ENCODE measurements around the gene DNM1. TPM values are rescaled to one million over a fixed set of nuclear protein-coding genes. Genes with fewer than 3 reads are reported as not detected.
A peak's percentile ranks its signal among the peaks of the same experiment; 100 is the strongest.

Gene DNM1
- polyA plus RNA-seq, 4 donors = 0.45 to 72.1 (median 3.7) TPM

DNA sequence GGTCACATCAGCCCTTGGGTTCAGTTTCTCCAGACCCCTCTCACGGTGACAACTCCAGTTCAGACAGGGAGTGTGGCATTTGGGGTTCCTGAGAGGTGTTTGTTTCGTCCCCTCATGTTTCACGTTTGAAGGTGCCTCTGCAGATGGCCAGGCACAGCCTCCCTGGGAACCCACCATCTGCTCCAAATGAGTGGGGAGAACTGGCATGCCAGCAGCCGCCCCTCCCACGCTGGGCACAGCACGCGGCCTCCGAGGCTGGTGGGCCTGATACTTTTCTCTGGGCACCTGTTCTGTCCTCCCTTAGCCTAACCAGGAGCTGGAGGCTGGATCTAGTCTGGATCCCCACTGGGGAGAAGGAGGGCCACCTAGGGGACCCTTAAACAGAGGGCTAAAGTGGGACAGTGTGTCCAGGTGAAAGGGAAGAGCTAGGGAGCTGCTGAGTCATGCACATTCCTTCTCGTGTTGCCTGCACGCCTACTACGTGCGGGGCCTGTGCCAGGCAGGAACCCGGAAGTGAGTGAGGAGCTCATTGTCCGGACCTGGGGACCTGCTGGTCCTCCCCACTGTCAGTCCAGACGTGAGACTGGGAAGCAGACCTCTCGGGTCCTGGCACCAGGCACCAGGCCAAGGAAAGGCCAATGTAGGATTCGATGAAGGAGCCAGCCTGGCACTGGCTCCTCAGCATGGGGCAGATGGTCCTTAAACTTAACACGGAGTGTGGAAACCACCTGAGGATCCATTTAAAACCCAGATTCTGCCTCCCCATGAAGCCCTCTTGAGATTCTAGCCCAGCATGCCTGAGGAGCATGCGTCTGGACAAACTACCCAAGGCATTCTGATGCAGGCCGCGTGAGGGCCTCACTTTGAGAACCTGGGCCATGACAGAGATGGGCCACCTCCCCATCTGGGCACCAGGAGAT lies 11.7 kb downstream of the DNM1 start:
- Histone ChIP-seq H3K4me3 (ENCODE audit: low read depth in 1 of 3, low read length in 3 of 3) (no peak overlapping the region), H3K27ac (ENCODE audit: low read depth in 1 of 3, low read length in 2 of 3) (peak overlapping the region in 2 of 3 donors; percentile 34 to 48), H3K9me3 (ENCODE audit: control insufficient read depth in 2 of 2, insufficient read depth in 1 of 2, low read depth in 1 of 2, low read length in 1 of 2) (no peaks in the 10 kb centered on the region), H3K4me1 (ENCODE audit: control insufficient read depth in 3 of 3, insufficient read depth in 2 of 3, low read depth in 1 of 3, low read length in 2 of 3) (peaks cover 0 to 42% (median 5%) of the 10 kb centered on the region in 3 donors), H3K27me3 (ENCODE audit: control insufficient read depth in 3 of 3, insufficient read depth in 3 of 3, low read length in 3 of 3) (no peaks in the 10 kb centered on the region), H3K36me3 (ENCODE audit: control insufficient read depth in 3 of 3, insufficient read depth in 2 of 3, low read depth in 1 of 3, low read length in 3 of 3) (peaks cover 0 to 16% (median 0%) of the 10 kb centered on the region in 3 donors)
- DNase-seq (no peak), FAIRE-seq (no peak)
- 68 to 75% (median 71%) methylated on average over 21 of the region's 21 CpGs for WGBS, 3 donors

DNA sequence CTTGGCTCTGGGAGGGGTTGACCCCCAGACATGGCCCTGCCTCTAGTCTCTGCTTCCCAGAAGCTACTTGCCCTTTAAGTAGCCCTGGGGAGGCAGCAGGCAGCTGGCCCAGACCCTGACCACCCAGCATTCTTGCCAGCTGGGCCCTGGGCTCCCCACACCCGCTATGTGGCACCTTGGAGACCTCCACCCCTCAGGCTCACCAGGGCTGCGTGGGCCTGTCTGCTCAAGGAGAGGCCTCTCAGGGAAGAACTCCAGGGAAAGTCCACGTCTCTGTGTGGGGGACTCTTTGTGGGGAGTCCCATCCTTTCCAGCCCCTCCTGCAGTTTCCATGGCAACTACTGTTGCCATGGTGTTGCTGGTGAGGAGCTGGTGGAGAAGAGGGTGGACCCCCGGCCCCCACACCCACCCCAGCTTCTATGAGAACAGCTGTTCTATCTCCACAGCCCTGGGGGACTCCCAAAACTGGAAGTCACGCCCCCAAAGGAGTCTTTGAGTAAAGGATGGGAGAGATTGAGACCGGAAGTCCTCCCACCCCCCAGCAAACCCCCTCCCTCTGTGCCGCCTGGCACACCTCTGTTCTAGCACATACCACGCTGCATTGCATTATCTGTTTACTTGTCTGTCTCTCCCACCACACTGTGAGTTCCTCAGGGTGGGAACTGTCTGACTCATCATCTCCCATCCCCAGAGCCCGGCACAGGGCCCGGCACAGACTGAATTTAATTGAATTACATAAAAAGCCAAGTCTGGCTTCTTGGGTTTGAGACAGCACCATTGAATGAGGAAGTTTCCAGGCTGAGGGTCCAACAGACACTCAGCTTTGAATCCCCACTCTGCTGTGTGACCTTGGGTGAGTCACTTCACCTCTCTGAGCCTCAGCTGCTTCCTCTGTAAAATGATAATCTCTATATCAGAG lies 12.6 kb downstream of the DNM1 start:
- peaks cover 0 to 35% (median 5%) of the 10 kb centered on the region in 3 donors for H3K4me1 ChIP-seq (ENCODE audit: control insufficient read depth in 3 of 3, insufficient read depth in 2 of 3, low read depth in 1 of 3, low read length in 2 of 3)

DNA sequence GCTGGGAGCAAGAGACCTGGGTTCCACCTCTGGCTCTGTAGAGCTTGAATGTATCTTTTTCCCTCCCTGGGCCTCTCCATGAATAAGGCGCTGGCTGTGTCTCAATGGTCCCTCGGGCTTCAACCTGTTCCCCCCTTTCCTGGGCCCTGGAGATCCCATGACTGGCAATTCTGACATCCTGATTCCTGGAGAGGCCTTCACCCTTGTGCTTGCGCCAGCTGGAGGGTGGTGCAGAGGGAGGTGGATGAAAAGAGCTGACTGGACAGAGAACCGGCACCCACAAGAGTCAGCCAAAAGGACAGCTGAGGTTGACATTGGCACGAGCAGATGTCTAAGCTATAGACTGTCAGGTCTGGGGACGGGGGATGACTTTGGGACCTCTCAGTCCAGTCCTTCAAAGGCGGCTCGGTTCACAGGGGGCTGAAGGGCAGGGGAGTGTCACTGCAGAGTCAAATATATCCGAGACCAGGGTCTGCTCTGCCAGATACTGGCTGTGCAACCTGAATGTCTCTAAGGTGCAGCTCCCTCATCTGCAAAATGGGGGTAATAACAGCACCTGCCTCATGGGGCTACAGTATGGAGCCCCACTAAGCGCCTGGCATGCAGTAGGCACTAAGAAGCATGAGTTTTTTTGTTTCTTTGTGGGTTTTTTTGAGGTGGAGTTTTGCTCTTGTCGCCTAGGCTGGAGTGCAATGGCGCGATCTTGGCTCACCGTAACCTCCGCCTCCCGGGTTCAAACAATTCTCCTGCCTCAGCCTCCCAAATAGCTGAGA lies 13.8 kb downstream of the DNM1 start:
- Histone ChIP-seq H3K9me3 (ENCODE audit: control insufficient read depth in 2 of 2, insufficient read depth in 1 of 2, low read depth in 1 of 2, low read length in 1 of 2) (no peaks in the 10 kb centered on the region), H3K27ac (ENCODE audit: low read depth in 1 of 3, low read length in 2 of 3) (no peak overlapping the region), H3K27me3 (ENCODE audit: control insufficient read depth in 3 of 3, insufficient read depth in 3 of 3, low read length in 3 of 3) (no peaks in the 10 kb centered on the region), H3K4me1 (ENCODE audit: control insufficient read depth in 3 of 3, insufficient read depth in 2 of 3, low read depth in 1 of 3, low read length in 2 of 3) (peaks cover 0 to 24% (median 0%) of the 10 kb centered on the region in 3 donors), H3K36me3 (ENCODE audit: control insufficient read depth in 3 of 3, insufficient read depth in 2 of 3, low read depth in 1 of 3, low read length in 3 of 3) (peaks cover 0 to 30% (median 2%) of the 10 kb centered on the region in 3 donors), H3K4me3 (ENCODE audit: low read depth in 1 of 3, low read length in 3 of 3) (no peak overlapping the region)
- no peak for DNase-seq
- 82 to 86% (median 84%) methylated on average over 16 of the region's 16 CpGs for WGBS, 3 donors
- FAIRE-seq = no peak

More for the DNA sequence above, 12.6 kb downstream of the DNM1 start:
- no peaks in the 10 kb centered on the region for H3K9me3 ChIP-seq (ENCODE audit: control insufficient read depth in 2 of 2, insufficient read depth in 1 of 2, low read depth in 1 of 2, low read length in 1 of 2)
- 63 to 83% (median 80%) methylated on average over 10 of the region's 10 CpGs for WGBS, 3 donors
- H3K27me3 ChIP-seq (ENCODE audit: control insufficient read depth in 3 of 3, insufficient read depth in 3 of 3, low read length in 3 of 3) = no peaks in the 10 kb centered on the region
- no peak for DNase-seq
- no peak for FAIRE-seq
- H3K4me3 ChIP-seq (ENCODE audit: low read depth in 1 of 3, low read length in 3 of 3) = no peak overlapping the region
- peak overlapping the region in 2 of 3 donors; percentile 34 to 48 for H3K27ac ChIP-seq (ENCODE audit: low read depth in 1 of 3, low read length in 2 of 3)
- H3K36me3 ChIP-seq (ENCODE audit: control insufficient read depth in 3 of 3, insufficient read depth in 2 of 3, low read depth in 1 of 3, low read length in 3 of 3) = peaks cover 0 to 24% (median 2%) of the 10 kb centered on the region in 3 donors

DNA sequence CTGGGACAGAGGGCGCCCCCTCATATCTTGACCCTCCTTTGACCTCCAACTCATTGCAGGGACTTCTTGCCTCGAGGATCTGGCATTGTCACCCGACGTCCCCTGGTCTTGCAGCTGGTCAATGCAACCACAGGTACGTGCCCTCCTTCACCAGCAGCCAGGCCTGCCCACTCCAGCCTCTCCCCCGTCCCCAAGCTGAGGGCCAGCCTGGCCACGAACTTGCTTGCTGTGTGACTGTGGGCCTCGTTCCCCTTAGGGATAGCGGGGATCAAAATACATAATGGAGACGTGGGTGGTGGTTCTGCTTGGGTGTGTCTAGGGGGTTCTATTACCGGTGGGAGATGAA lies 15.0 kb downstream of the DNM1 start:
- no peaks in the 10 kb centered on the region for H3K9me3 ChIP-seq (ENCODE audit: control insufficient read depth in 2 of 2, insufficient read depth in 1 of 2, low read depth in 1 of 2, low read length in 1 of 2)
- no peaks in the 10 kb centered on the region for H3K27me3 ChIP-seq (ENCODE audit: control insufficient read depth in 3 of 3, insufficient read depth in 3 of 3, low read length in 3 of 3)
- peak overlapping the region in 2 of 3 donors; percentile 16 to 47 for H3K4me3 ChIP-seq (ENCODE audit: low read depth in 1 of 3, low read length in 3 of 3)
- H3K36me3 ChIP-seq (ENCODE audit: control insufficient read depth in 3 of 3, insufficient read depth in 2 of 3, low read depth in 1 of 3, low read length in 3 of 3) = peaks cover 0 to 42% (median 2%) of the 10 kb centered on the region in 3 donors
- FAIRE-seq (no peak), DNase-seq (no peak)
- H3K27ac ChIP-seq (ENCODE audit: low read depth in 1 of 3, low read length in 2 of 3) = peak overlapping the region in 1 of 3 donors; percentile 57
- peaks cover 0 to 18% (median 0%) of the 10 kb centered on the region in 3 donors for H3K4me1 ChIP-seq (ENCODE audit: control insufficient read depth in 3 of 3, insufficient read depth in 2 of 3, low read depth in 1 of 3, low read length in 2 of 3)
- WGBS, 3 donors = 35 to 69% (median 54%) methylated on average over 11 of the region's 11 CpGs

GRCh38 chr9:128218518-128219389 lies 15.6 kb downstream of the DNM1 start:
- FAIRE-seq (no peak), DNase-seq (peak; percentile 99)
- WGBS, 3 donors = 12 to 23% (median 13%) methylated on average over 47 of the region's 47 CpGs
- H3K36me3 ChIP-seq (ENCODE audit: control insufficient read depth in 3 of 3, insufficient read depth in 2 of 3, low read depth in 1 of 3, low read length in 3 of 3) = peaks cover 0 to 44% (median 2%) of the 10 kb centered on the region in 3 donors
- peak overlapping the region in 2 of 3 donors; percentile 7 to 57 for H3K27ac ChIP-seq (ENCODE audit: low read depth in 1 of 3, low read length in 2 of 3)
- H3K9me3 ChIP-seq (ENCODE audit: control insufficient read depth in 2 of 2, insufficient read depth in 1 of 2, low read depth in 1 of 2, low read length in 1 of 2) = no peaks in the 10 kb centered on the region
- H3K27me3 ChIP-seq (ENCODE audit: control insufficient read depth in 3 of 3, insufficient read depth in 3 of 3, low read length in 3 of 3) = no peaks in the 10 kb centered on the region
- H3K4me3 ChIP-seq (ENCODE audit: low read depth in 1 of 3, low read length in 3 of 3) = peak overlapping the region in 2 of 3 donors; percentile 16 to 47
- peaks cover 0 to 18% (median 0%) of the 10 kb centered on the region in 3 donors for H3K4me1 ChIP-seq (ENCODE audit: control insufficient read depth in 3 of 3, insufficient read depth in 2 of 3, low read depth in 1 of 3, low read length in 2 of 3)

GRCh38 chr9:128219831-128220230 lies 16.7 kb downstream of the DNM1 start:
- Histone ChIP-seq H3K4me3 (ENCODE audit: low read depth in 1 of 3, low read length in 3 of 3) (no peak overlapping the region), H3K27me3 (ENCODE audit: control insufficient read depth in 3 of 3, insufficient read depth in 3 of 3, low read length in 3 of 3) (no peaks in the 10 kb centered on the region), H3K4me1 (ENCODE audit: control insufficient read depth in 3 of 3, insufficient read depth in 2 of 3, low read depth in 1 of 3, low read length in 2 of 3) (peaks cover 0 to 18% (median 0%) of the 10 kb centered on the region in 3 donors), H3K27ac (ENCODE audit: low read depth in 1 of 3, low read length in 2 of 3) (no peak overlapping the region), H3K9me3 (ENCODE audit: control insufficient read depth in 2 of 2, insufficient read depth in 1 of 2, low read depth in 1 of 2, low read length in 1 of 2) (no peaks in the 10 kb centered on the region), H3K36me3 (ENCODE audit: control insufficient read depth in 3 of 3, insufficient read depth in 2 of 3, low read depth in 1 of 3, low read length in 3 of 3) (peaks cover 0 to 54% (median 2%) of the 10 kb centered on the region in 3 donors)
- no peak for DNase-seq
- no peak for FAIRE-seq
- WGBS, 3 donors = 90 to 92% (median 92%) methylated on average over 7 to 9 of the region's 9 CpGs

GRCh38 chr9:128222026-128222425 lies 18.8 kb downstream of the DNM1 start:
- FAIRE-seq (no peak), DNase-seq (no peak)
- Histone ChIP-seq H3K4me1 (ENCODE audit: control insufficient read depth in 3 of 3, insufficient read depth in 2 of 3, low read depth in 1 of 3, low read length in 2 of 3) (peaks cover 0 to 10% (median 0%) of the 10 kb centered on the region in 3 donors), H3K9me3 (ENCODE audit: control insufficient read depth in 2 of 2, insufficient read depth in 1 of 2, low read depth in 1 of 2, low read length in 1 of 2) (no peaks in the 10 kb centered on the region), H3K27me3 (ENCODE audit: control insufficient read depth in 3 of 3, insufficient read depth in 3 of 3, low read length in 3 of 3) (no peaks in the 10 kb centered on the region), H3K27ac (ENCODE audit: low read depth in 1 of 3, low read length in 2 of 3) (no peak overlapping the region), H3K4me3 (ENCODE audit: low read depth in 1 of 3, low read length in 3 of 3) (no peak overlapping the region), H3K36me3 (ENCODE audit: control insufficient read depth in 3 of 3, insufficient read depth in 2 of 3, low read depth in 1 of 3, low read length in 3 of 3) (peaks cover 0 to 66% (median 2%) of the 10 kb centered on the region in 3 donors)
- 88 to 91% (median 89%) methylated on average over 10 of the region's 10 CpGs for WGBS, 3 donors

All from small intestine (tissue), 7 donors.